SU-DHL-6 (cell line): ENCODE measurements around the gene MCM10.

ENCODE experiments used
- EZH2phosphoT487 ChIP-seq: fragments of 200-600 bp; sonication (generic), shearing (Covaris generic); conservative IDR thresholded peaks from 2 replicates; pipeline ENCODE4 v1.6.1; 2018; ENCODE audit warnings: mild to moderate bottlenecking, antibody characterized with exemption, low read length, moderate library complexity, mixed read lengths
- TF ChIP-seq, protein P1 (sequence below): fragments of 200-600 bp; sonication (generic); IDR thresholded peaks from one replicate; pipeline ENCODE4 v1.5.1; 2017; ENCODE audit warnings: antibody characterized with exemption, mild to moderate bottlenecking, low read length, moderate library complexity; ENCODE audit not compliant: insufficient read depth, poor library complexity, severe bottlenecking

DNA sequence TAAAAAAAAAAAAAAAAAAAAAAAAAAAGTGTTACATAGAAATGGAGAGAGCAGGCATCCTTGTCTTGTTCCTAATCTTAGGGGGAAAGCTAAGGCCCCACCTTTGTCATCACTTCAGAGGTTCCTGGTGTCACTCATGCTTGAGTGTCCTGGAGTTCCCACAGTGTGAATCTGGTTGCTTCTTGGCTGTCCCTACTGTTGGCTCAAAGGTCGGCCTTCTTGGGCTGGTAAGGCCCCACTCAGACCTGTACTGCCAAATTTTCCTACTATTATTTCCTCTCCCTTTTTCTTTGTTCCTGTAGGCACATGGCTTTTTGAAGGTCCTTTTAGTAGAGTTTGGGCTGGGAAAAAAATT lies 39.9 kb upstream of the MCM10 start:
- TF ChIP-seq, protein P1, sequence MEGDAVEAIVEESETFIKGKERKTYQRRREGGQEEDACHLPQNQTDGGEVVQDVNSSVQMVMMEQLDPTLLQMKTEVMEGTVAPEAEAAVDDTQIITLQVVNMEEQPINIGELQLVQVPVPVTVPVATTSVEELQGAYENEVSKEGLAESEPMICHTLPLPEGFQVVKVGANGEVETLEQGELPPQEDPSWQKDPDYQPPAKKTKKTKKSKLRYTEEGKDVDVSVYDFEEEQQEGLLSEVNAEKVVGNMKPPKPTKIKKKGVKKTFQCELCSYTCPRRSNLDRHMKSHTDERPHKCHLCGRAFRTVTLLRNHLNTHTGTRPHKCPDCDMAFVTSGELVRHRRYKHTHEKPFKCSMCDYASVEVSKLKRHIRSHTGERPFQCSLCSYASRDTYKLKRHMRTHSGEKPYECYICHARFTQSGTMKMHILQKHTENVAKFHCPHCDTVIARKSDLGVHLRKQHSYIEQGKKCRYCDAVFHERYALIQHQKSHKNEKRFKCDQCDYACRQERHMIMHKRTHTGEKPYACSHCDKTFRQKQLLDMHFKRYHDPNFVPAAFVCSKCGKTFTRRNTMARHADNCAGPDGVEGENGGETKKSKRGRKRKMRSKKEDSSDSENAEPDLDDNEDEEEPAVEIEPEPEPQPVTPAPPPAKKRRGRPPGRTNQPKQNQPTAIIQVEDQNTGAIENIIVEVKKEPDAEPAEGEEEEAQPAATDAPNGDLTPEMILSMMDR: no peak
- no peak for TF ChIP-seq EZH2phosphoT487
